GM12878 (cell line): ENCODE data around the gene CHMP6. TPM values are rescaled to one million over a fixed set of nuclear protein-coding genes. Genes with fewer than 3 reads are reported as not detected.

ENCODE experiments used
- ATAC-seq: fragments of 200-7000 bp; cut with Tn5 transposase; 3 replicates; pipeline ENCODE4 v1.9.1; 2020; ENCODE audit warnings: mild to moderate bottlenecking, moderate library complexity
- BruUV-seq: library from RNA; stranded (reverse); fragments of 400-500 nt; replicated peaks from 2 replicates; lab custom pipeline; 2021; lab: Mats Ljungman, UMichigan
- CTCF ChIA-PET: fragments of 300-600 bp; sonication (Branson Sonifier 250); formaldehyde crosslinking; extraction: SDS; loops from one replicate; lab custom pipeline; 2021; ENCODE audit warnings: inconsistent platforms; lab: Yijun Ruan, JAX
- POLR2A ChIA-PET: fragments of 350-600 bp; formaldehyde crosslinking; extraction: SDS; loops from one replicate; lab custom pipeline; 2021; ENCODE audit warnings: inconsistent platforms; lab: Charles Lee
- RAD21 ChIA-PET: fragments of 300-600 bp; sonication (Branson Sonifier 250); formaldehyde crosslinking; loops from one replicate; lab custom pipeline; 2023; ENCODE audit warnings: antibody characterized with exemption; ENCODE audit not compliant: unreplicated experiment; lab: Charles Lee
- SMC1A ChIA-PET: fragments of 300-600 bp; sonication (Branson Sonifier 250); formaldehyde crosslinking; loops from one replicate; lab custom pipeline; 2023; ENCODE audit not compliant: unreplicated experiment, uncharacterized antibody; lab: Charles Lee
- DNase-seq: peaks from one replicate; pipeline ENCODE4 v3.0.0-alpha.2; 2011; ENCODE audit warnings: low read depth, low spot score
- FAIRE-seq: peaks from 3 replicates; lab custom pipeline; 2011; peaks lifted over from hg19 to GRCh38; lab: Jason Lieb, UNC
- H2AFZ ChIP-seq: 2 replicates; pipeline ENCODE4 v1.6.0; 2011; ENCODE audit warnings: low read depth, low read length, control low read depth; ENCODE audit not compliant: control insufficient read depth
- H3K27ac ChIP-seq: 2 replicates; pipeline ENCODE4 v1.5.1; 2011; ENCODE audit warnings: control low read depth; ENCODE audit not compliant: control insufficient read depth, insufficient read depth
- H3K27me3 ChIP-seq, 2 experiments: replicated peaks in 1 of 2; 2 replicates each; pipeline versions ENCODE4 v1.6.0 to v1.6.1; 2011; ENCODE audit warnings: low read length in 1 of 2; ENCODE audit not compliant: control insufficient read depth in 2 of 2, insufficient read depth in 2 of 2
- H3K36me3 ChIP-seq, 2 experiments: 2 replicates each; pipeline ENCODE4 v1.5.1; 2011; ENCODE audit warnings: low read length in 1 of 2; ENCODE audit not compliant: control insufficient read depth in 2 of 2, insufficient read depth in 2 of 2
- H3K4me1 ChIP-seq: 2 replicates; pipeline ENCODE4 v1.6.1; 2011; ENCODE audit warnings: mild to moderate bottlenecking, low read length, moderate library complexity, mixed read lengths; ENCODE audit not compliant: control insufficient read depth, insufficient read depth
- H3K4me2 ChIP-seq: 2 replicates; pipeline ENCODE4 v1.6.0; 2011; ENCODE audit warnings: control low read depth; ENCODE audit not compliant: control insufficient read depth, insufficient read depth
- H3K4me3 ChIP-seq: fragments of 200-600 bp; sonication (generic); 2 replicates; pipeline ENCODE4 v1.5.1; 2016
- H3K79me2 ChIP-seq: 2 replicates; pipeline ENCODE4 v1.6.0; 2011; ENCODE audit warnings: low read length; ENCODE audit not compliant: control insufficient read depth, insufficient read depth
- H3K9ac ChIP-seq: 2 replicates; pipeline ENCODE4 v1.8.0; 2011; ENCODE audit warnings: low read length, control low read depth, mixed read lengths; ENCODE audit not compliant: control insufficient read depth, insufficient read depth
- H3K9me3 ChIP-seq: replicated peaks from 3 replicates; pipeline ENCODE4 v1.5.1; 2011; ENCODE audit warnings: mild to moderate bottlenecking, low read length; ENCODE audit not compliant: control insufficient read depth, insufficient read depth
- H4K20me1 ChIP-seq: 2 replicates; pipeline ENCODE4 v1.6.0; 2011; ENCODE audit not compliant: control insufficient read depth, insufficient read depth
- DPF2 ChIP-seq: fragments of 450-650 bp; IDR thresholded peaks from 2 replicates; pipeline ENCODE4 v1.6.1; 2017; ENCODE audit warnings: mild to moderate bottlenecking
- RCOR1 ChIP-seq: conservative IDR thresholded peaks from 2 replicates; pipeline ENCODE4 v1.6.1; 2012; ENCODE audit warnings: low read depth, low read length, improper control_type of control experiment
- WGBS: methylation state at CpG from one replicate; pipeline ENCODE4 v1.1.6; 2016; ENCODE audit warnings: low lambda C conversion rate; ENCODE audit not compliant: insufficient replicate concordance, insufficient coverage; ENCODE audit errors: missing lambda C conversion rate; 5-methylcytosine and 5-hydroxymethylcytosine counted together
- in situ Hi-C: fragments of 300-500 bp; cut with MboI; formaldehyde crosslinking; loops from 9 replicates; pipeline ENCODE4 v1.14.3; 2018; ENCODE audit warnings: mixed read lengths
- intact Hi-C: fragments of 100-400 bp; cut with micrococcal nuclease; formaldehyde crosslinking; loops from one replicate; pipeline ENCODE4 v1.14.2; 2022; ENCODE audit not compliant: unreplicated experiment
- polyA plus RNA-seq, 11 experiments: library from polyadenylated mRNA; depleted of rRNA in 4 of 11; unstranded in 6 of 11; stranded (reverse) in 5 of 11; fragments of >200 nt; fragmentation: Nextera tagmentation in 4 of 11; fragmentation: Illumina TruSeq in 1 of 11; extraction: Ambion mirVana in 4 of 11; extraction: Trizol in 1 of 11; gene quantifications; 1 replicate in 1 of 11; 2 replicates in 10 of 11; pipeline versions ENCODE4 v1.2.1 to v1.2.3, GENCODE V29; 2011 to 2016; ENCODE audit warnings: inconsistent platforms in 2 of 11, missing spikeins in 2 of 11, low read depth in 1 of 11
- total RNA-seq, 4 experiments: library from RNA; depleted of rRNA in 3 of 4; stranded (reverse); fragments of >200 nt in 3 of 4; fragmentation: Illumina TruSeq in 1 of 4; extraction: Trizol in 1 of 4; gene quantifications; 2 replicates each; pipeline versions ENCODE4 v1.2.1 to v1.2.3, GENCODE V29; 2013 to 2021
- TF ChIP-seq, protein P1 (sequence below): fragments of 150-350 bp; IDR thresholded peaks from 2 replicates; pipeline ENCODE4 v1.6.1; 2014; ENCODE audit warnings: mild to moderate bottlenecking, low read depth, low read length
- TF ChIP-seq, protein P2 (sequence below): IDR thresholded peaks from 2 replicates; pipeline ENCODE4 v1.6.1; 2011; ENCODE audit warnings: borderline replicate concordance, low read depth, mild to moderate bottlenecking, moderate library complexity, low read length; ENCODE audit not compliant: insufficient read depth, poor library complexity, severe bottlenecking
- TF ChIP-seq, protein P3 (sequence below): IDR thresholded peaks from 2 replicates; pipeline ENCODE4 v1.6.1; 2011; ENCODE audit warnings: mild to moderate bottlenecking, low read depth, low read length, moderate library complexity; ENCODE audit not compliant: insufficient replicate concordance

CHMP6 gene
- total and polyA plus RNA-seq, 10 of the 15 experiments (the other 5 are each of a cell fraction or from before 2014, with no cell fraction given), result 0.21 to 37.9 (median 14.7) TPM

DNA sequence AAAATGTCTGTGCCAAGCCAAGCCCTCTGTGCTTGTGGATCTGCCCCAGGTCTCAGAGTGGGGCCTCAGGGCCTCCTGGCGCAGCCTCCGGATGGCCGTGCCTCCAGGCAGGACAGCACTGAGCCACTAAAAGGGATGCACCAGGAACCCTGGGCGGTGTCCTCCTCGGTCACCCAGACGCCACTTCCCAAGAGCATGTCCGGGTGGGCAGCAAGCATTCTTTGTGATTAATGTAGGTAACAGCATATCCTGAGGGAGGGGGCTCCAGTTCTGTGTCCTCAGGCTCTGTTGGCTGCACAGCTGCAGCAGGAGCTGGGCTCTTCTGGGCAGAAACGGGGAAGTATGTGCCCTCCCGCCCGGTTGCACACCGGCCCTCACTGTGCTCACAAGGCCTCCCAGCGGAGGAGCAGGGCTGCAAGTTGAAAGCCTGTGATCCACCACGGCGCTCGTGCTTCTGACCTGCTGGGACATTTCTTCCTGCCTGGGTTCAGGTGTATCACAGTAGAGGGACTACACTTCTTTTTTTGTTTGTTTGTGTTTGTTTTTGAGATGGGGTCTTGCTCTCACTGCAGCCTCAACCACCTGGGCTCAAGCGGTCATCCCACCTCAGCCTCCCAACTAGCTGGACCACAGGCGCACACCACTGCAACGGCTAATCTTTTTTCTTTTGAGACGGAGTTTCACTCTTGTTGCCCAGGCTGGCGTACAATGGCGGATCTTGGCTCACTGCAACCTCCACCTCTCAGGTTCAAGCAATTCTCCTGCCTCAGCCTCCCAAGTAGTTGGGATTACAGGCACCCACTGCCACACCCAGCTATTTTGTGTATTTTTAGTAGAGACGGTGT, 37.9 kb upstream of the CHMP6 start:
- H3K36me3 ChIP-seq, result no peaks in the 10 kb centered on the region
- no peak overlapping the region for H3K4me3 ChIP-seq
- FAIRE-seq, result no peak
- no peaks in the 10 kb centered on the region for H4K20me1 ChIP-seq
- in situ Hi-C loops (no loop called here), intact Hi-C loops (no loop called here)
- no peaks in the 10 kb centered on the region for H3K79me2 ChIP-seq
- H3K27ac ChIP-seq, result no peak overlapping the region
- TF ChIP-seq RCOR1, result no peak
- TF ChIP-seq, protein P1, sequence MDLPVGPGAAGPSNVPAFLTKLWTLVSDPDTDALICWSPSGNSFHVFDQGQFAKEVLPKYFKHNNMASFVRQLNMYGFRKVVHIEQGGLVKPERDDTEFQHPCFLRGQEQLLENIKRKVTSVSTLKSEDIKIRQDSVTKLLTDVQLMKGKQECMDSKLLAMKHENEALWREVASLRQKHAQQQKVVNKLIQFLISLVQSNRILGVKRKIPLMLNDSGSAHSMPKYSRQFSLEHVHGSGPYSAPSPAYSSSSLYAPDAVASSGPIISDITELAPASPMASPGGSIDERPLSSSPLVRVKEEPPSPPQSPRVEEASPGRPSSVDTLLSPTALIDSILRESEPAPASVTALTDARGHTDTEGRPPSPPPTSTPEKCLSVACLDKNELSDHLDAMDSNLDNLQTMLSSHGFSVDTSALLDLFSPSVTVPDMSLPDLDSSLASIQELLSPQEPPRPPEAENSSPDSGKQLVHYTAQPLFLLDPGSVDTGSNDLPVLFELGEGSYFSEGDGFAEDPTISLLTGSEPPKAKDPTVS, result no peak
- TF ChIP-seq DPF2, result no peak
- TF ChIP-seq, protein P2, sequence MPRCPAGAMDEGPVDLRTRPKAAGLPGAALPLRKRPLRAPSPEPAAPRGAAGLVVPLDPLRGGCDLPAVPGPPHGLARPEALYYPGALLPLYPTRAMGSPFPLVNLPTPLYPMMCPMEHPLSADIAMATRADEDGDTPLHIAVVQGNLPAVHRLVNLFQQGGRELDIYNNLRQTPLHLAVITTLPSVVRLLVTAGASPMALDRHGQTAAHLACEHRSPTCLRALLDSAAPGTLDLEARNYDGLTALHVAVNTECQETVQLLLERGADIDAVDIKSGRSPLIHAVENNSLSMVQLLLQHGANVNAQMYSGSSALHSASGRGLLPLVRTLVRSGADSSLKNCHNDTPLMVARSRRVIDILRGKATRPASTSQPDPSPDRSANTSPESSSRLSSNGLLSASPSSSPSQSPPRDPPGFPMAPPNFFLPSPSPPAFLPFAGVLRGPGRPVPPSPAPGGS, result no peak
- TF ChIP-seq, protein P3, sequence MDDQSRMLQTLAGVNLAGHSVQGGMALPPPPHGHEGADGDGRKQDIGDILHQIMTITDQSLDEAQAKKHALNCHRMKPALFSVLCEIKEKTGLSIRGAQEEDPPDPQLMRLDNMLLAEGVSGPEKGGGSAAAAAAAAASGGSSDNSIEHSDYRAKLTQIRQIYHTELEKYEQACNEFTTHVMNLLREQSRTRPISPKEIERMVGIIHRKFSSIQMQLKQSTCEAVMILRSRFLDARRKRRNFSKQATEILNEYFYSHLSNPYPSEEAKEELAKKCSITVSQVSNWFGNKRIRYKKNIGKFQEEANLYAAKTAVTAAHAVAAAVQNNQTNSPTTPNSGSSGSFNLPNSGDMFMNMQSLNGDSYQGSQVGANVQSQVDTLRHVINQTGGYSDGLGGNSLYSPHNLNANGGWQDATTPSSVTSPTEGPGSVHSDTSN, result no peak
- no peak overlapping the region for H3K4me2 ChIP-seq
- H2AFZ ChIP-seq, result no peak overlapping the region
- DNase-seq, result no peak
- H3K4me1 ChIP-seq, result no peaks in the 10 kb centered on the region
- POLR2A ChIA-PET, result no interaction called here
- H3K9ac ChIP-seq, result no peak overlapping the region
- H3K27me3 ChIP-seq, result no peaks in the 10 kb centered on the region
- H3K9me3 ChIP-seq, result no peaks in the 10 kb centered on the region
- no TSS peak for BruUV-seq
- no peak for ATAC-seq
- WGBS, result 94% methylated on average over 22 of the region's 22 CpGs
- CTCF ChIA-PET, result no interaction called here
- RAD21 ChIA-PET, result no interaction called here
- SMC1A ChIA-PET, result no interaction called here
